ENCODE data around the gene GRIN2C.
A peak's percentile ranks its signal among the peaks of the same experiment; 100 is the strongest.
"Not testable (repeated sequence)": the region's sequence is repeated elsewhere in the genome, so short reads cannot be mapped to it uniquely, and the experiment has no call there.

The GRIN2C gene

DNA sequence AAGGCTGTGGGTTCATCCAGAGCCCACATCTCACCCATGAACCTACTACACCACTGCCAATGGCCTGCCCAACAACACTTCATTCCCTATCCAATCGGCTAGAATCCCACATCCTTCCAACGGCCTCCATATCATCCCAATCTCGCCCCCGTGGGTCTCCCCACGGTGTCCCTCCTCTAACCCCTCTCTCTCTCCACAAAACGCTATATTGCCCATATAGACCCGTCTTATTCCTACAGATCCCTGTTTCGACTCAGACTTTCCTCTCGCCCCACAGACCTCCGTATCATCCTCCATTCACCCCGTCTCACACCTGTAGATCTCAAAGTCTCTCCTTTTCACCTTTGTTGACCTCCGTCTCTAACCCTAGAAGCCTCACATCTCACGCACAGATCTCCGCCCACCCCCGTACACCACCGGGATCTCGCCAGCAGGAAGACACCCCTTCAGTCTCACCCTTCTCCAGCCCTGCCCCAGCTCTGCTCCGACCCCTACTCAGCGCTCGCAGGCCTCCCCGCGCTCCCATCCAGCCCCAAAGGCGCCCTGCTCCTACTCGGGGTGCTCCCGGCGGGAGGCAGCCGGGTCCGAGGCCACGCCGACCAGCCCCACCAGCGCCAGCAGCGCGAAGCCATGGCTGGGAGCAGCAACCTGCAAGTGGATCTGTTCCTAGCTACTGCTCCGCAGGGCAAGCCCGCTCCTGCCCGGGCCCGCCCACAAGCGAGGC, 12.8 kb upstream of the GRIN2C start, which contains the start of gene FDXR:
FDXR (minus strand) TSS at position 682 of the 724 bp plus-strand sequence; CDS start at position 632, 50 bp downstream.
- peak within 1 kb of the TSS; percentile 89 for H3K4me3 ChIP-seq (ENCODE audit: low read depth, low read length)
- TF ChIP-seq POLR2A (IDR thresholded peaks at IDR 0.05; ENCODE audit: extremely low read depth, insufficient read length) (peak; percentile 46), MAX (IDR thresholded peaks at IDR 0.05; ENCODE audit: low read depth, low read length) (no peak)
- no peak for DNase-seq (ENCODE audit: low read depth)

DNA sequence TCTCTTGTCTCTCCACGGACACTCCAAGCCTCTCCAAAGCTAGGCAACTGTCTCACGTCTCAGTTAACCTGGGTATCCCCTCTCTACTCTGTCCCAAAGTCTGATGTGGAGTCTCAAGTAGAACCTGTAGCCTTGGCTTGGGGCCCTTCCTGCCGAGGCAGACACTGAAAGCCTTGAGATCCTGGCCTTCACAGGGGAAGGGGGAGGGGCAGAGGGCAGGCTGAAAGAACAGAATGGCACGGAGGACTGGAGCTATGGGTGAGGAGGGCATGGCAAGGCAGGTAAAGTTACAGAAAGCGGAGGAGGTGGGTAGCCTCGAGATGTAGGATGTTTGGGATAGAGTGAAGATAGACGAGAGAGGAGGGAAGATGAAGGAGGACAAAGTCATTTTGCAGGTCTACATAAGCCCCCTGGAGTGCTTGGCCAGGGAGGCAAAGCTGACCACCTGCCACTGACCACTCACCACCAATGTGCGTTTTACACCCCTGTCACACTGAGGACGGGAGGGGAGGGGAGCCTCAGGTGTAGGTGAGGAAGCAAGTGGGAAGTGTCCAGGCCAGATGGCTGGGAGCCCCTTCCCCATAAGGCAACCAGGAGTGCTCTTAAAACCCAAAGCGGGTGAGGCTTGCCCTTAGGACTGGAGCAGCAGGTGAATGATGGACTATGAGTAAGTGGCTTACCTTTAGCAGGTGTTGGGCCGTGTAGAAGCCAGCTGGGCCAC, 11.8 kb upstream of the GRIN2C start:
- H3K4me3 ChIP-seq (ENCODE audit: low read depth, low read length), result no peak overlapping the region
- no peak for DNase-seq (ENCODE audit: low read depth)
- TF ChIP-seq, protein P1, sequence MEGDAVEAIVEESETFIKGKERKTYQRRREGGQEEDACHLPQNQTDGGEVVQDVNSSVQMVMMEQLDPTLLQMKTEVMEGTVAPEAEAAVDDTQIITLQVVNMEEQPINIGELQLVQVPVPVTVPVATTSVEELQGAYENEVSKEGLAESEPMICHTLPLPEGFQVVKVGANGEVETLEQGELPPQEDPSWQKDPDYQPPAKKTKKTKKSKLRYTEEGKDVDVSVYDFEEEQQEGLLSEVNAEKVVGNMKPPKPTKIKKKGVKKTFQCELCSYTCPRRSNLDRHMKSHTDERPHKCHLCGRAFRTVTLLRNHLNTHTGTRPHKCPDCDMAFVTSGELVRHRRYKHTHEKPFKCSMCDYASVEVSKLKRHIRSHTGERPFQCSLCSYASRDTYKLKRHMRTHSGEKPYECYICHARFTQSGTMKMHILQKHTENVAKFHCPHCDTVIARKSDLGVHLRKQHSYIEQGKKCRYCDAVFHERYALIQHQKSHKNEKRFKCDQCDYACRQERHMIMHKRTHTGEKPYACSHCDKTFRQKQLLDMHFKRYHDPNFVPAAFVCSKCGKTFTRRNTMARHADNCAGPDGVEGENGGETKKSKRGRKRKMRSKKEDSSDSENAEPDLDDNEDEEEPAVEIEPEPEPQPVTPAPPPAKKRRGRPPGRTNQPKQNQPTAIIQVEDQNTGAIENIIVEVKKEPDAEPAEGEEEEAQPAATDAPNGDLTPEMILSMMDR (IDR thresholded peaks at IDR 0.05; ENCODE audit: low read depth, low read length), result no peak
- TF ChIP-seq POLR2A (IDR thresholded peaks at IDR 0.05; ENCODE audit: extremely low read depth, insufficient read length) (no peak), MYC (IDR thresholded peaks at IDR 0.05; ENCODE audit: low read depth, low read length) (no peak), MAX (IDR thresholded peaks at IDR 0.05; ENCODE audit: low read depth, low read length) (no peak)

DNA sequence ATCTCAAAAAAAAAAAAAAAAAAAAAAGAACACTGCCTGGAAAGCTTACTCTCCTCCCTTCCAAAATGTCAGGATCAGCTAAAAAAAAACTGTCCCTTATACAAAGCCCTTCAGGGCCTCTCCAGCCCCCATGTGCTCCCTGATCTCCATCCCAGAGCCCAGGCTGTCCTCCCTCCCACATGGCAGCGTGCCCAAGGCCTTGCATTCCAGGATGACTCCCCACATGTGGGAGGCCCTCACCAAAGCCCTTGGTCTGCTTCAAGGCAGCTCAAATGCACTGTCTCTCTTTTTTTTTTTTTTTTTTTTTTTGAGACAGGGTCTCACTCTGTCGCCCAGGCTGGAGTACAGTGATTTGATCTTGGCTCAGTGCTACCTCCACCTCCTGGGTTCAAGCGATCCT, 10.8 kb upstream of the GRIN2C start:
- TF ChIP-seq, protein P1 (IDR thresholded peaks at IDR 0.05; ENCODE audit: low read depth, low read length), result no peak
- TF ChIP-seq MAX (IDR thresholded peaks at IDR 0.05; ENCODE audit: low read depth, low read length), result no peak
- no peak for TF ChIP-seq MYC (IDR thresholded peaks at IDR 0.05; ENCODE audit: low read depth, low read length)
- TF ChIP-seq POLR2A (IDR thresholded peaks at IDR 0.05; ENCODE audit: extremely low read depth, insufficient read length), result no peak
- no peak for DNase-seq (ENCODE audit: low read depth)
- no peak overlapping the region for H3K4me3 ChIP-seq (ENCODE audit: low read depth, low read length)

GRCh38 chr17:74870028-74870427, 10.3 kb upstream of the GRIN2C start:
- not testable (repeated sequence) for H3K4me3 ChIP-seq (ENCODE audit: low read depth, low read length); DNase-seq (ENCODE audit: low read depth)

DNA sequence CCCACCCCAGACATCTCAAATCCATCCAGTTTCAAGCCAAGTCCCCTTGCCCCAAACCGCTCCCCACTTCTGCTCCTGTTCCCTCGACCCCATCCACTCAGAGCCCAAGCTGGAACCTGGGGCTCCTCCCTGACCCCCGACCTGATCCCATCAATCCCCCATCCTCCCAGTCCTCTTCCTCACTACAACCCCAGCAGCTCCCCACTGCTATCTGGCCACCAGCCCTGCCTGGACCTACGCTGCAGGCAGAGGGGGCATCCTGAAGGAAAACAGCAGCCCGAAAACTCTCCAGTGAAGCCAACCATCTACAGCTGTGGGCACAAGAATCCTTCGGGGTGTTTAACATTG, 9.2 kb upstream of the GRIN2C start:
- no peak overlapping the region for H3K4me3 ChIP-seq (ENCODE audit: low read depth, low read length)
- TF ChIP-seq, protein P1 (IDR thresholded peaks at IDR 0.05; ENCODE audit: low read depth, low read length), result no peak
- TF ChIP-seq MYC (IDR thresholded peaks at IDR 0.05; ENCODE audit: low read depth, low read length) (no peak), POLR2A (IDR thresholded peaks at IDR 0.05; ENCODE audit: extremely low read depth, insufficient read length) (no peak), MAX (IDR thresholded peaks at IDR 0.05; ENCODE audit: low read depth, low read length) (no peak)
- DNase-seq (ENCODE audit: low read depth), result no peak

GRCh38 chr17:74868251-74868907, 8.7 kb upstream of the GRIN2C start:
- TF ChIP-seq, protein P1 (IDR thresholded peaks at IDR 0.05; ENCODE audit: low read depth, low read length), result no peak
- TF ChIP-seq MYC (IDR thresholded peaks at IDR 0.05; ENCODE audit: low read depth, low read length) (no peak), MAX (IDR thresholded peaks at IDR 0.05; ENCODE audit: low read depth, low read length) (no peak), POLR2A (IDR thresholded peaks at IDR 0.05; ENCODE audit: extremely low read depth, insufficient read length) (no peak)
- DNase-seq (ENCODE audit: low read depth), result no peak
- no peak overlapping the region for H3K4me3 ChIP-seq (ENCODE audit: low read depth, low read length)

All from NB4 (cell line).